NK-92 (cell line): Measurements from ENCODE around the gene TPK1.
"Not testable (repeated sequence)": the region's sequence is repeated elsewhere in the genome, so short reads cannot be mapped to it uniquely, and the experiment has no call there.

Source experiments
- DNase-seq: peaks from one replicate; lab custom pipeline; 2025; ENCODE audit not compliant: unreplicated experiment; lab: John Stamatoyannopoulos, UW

Gene TPK1

DNA sequence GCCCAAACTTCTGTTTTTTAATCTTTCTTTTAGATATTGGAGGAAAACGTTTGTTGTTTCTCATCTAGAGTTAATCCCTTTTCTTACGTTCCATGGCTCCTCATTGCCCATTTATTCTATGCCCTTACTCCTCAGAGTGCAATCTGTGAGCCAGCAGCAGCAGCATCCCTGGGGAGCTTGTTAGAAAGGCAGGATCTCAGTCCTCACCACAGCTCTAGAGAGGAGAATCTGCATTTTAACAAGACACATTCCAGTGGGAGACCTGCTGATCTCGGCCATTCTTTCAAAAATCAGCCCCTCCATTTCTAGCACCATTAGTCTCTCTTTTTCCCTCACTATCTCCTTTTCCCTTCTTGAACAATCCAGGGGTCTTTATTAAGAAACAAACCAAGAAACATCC is 348.0 kb downstream of the TPK1 start:
- no peak for DNase-seq

- DNase-seq, result no peak
These were observed 351.4 kb downstream of the TPK1 start for GRCh38 chr7:144484445-144484844.

- DNase-seq, result no peak
These were observed 352.7 kb downstream of the TPK1 start for GRCh38 chr7:144483189-144483588.

GRCh38 chr7:144481833-144482232 is 354.0 kb downstream of the TPK1 start:
- no peak for DNase-seq

- DNase-seq, result no peak
These were observed 358.5 kb downstream of the TPK1 start for GRCh38 chr7:144477348-144477747.

GRCh38 chr7:144474800-144475615 is 360.8 kb downstream of the TPK1 start:
- DNase-seq, result no peak

- DNase-seq, result no peak
These were observed 361.5 kb downstream of the TPK1 start for GRCh38 chr7:144474363-144474762.

DNA sequence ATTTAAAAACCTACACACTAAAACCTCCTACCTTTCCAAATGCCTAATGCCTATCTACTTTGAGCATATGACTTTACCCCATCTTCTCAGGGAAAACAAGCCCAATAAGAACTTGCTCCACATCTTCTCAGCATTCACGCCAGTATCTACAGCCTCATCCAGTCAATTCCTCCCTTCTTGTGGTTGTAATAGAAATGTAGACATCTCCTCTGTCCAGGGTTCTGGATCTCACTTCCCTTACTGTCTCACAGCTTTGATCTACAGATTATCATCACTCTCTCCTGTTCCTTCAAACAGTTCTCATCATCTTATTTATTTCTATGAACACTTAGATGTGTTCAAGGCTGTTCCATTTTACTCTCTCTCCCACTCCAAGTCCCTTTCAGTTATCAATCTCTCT is 361.9 kb downstream of the TPK1 start:
- DNase-seq, result no peak

DNA sequence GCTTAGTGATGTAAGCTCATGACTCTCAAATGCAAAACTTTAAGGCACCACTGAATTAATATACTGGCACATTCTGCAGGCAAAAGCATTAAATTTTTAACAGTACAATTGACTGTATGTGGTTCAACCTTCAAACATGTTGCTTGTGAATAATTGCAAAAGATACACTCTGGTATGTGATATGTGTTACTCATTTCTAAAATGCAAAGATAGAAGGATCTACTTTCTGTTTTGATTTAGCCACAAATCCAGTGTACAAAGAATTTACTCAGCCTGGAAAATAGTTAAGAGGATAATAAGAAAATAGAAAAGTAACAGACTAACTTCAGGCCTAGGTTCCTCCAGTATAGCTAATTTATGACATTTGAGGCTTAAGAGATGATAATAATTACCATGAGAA is 365.8 kb downstream of the TPK1 start:
- DNase-seq, result no peak

- no peak for DNase-seq
These were observed 366.7 kb downstream of the TPK1 start for GRCh38 chr7:144468990-144469732.

DNA sequence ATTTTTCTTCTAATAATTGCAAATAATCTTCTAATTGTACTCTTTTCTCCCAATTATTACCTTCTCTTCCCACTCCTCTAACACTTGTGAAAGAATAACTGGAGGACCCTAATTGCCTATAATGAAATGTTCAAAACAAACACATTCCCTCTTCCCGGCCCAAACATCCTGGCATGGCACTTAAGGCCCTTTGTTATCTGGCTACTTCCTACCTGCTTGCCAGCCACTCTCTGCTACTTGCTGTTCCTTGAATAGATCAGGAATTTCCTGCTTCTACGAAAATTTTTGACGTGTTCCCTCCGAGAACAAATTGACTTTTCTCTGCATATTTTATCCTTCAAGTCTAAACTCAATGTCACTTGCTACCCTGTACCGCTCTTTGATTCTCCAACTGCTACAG is 376.2 kb downstream of the TPK1 start:
- no peak for DNase-seq

GRCh38 chr7:144455040-144455404 is 380.8 kb downstream of the TPK1 start:
- no peak for DNase-seq

GRCh38 chr7:144454256-144455039 is 381.4 kb downstream of the TPK1 start:
- DNase-seq, result no peak

GRCh38 chr7:144452064-144452463 is 383.8 kb downstream of the TPK1 start:
- DNase-seq, result no peak

- no peak for DNase-seq
These were observed 390.3 kb downstream of the TPK1 start for GRCh38 chr7:144445590-144445989.

- no peak for DNase-seq
These were observed 396.1 kb downstream of the TPK1 start for GRCh38 chr7:144439717-144440205.

- DNase-seq, result no peak
These were observed 397.1 kb downstream of the TPK1 start for GRCh38 chr7:144438759-144439158.

DNA sequence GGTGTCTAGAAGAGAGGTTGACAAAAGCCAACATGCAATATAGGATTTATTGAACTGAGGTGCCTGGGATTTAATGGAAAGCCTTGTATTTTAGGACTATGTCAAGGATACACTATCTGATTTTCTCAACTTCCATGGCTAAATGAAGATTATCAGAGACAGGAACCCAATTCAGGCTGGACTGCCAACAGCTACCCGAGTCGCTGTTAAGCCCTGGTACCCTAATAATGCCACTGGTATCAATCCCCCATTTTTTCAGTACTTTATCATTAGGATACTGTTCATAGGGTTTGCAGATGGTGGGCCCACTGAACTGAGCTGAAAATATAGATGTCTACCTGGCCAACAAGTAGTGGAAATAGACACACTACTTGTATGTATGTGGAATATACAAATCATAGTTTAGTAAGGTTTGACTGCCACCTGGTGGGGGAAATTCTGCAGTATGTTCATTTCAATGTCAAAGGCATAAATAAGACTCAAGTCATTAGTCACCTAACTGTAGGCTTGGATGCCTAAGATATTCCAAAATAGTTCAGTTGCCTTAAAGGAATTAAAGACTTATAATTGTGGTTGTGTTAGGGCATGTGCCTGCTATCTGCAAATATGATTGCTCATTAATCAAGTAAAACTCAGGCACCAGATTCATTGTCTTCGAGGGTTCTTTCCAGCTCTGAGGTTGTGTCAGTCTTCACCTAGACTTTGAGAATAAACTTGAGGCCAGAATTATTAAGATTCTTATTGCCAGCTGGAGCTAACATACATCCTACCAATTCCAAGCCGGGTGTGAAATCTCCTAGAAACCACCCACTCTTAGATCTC is 398.3 kb downstream of the TPK1 start:
- no peak for DNase-seq

DNA sequence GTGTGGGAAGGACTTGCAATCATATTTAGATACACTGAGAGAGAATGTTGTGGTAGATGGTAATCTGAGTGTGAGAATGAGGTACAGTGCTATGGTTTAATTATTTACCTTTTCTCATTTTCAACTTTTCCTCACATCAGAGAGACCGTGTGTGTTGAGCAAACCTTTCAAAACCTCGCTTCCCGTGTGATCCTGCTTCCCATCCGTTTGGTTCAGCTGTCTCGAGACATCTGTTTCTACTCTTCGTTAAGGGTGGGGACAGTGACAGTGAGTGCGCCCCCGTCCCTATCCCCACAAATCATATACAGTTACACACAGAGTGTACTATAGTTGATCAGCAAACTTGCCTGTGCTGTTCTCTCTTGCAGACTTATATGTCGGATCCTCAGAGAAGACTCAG is 399.4 kb downstream of the TPK1 start:
- no peak for DNase-seq

GRCh38 chr7:144428431-144428830 is 407.4 kb downstream of the TPK1 start:
- DNase-seq, result no peak

- not testable (repeated sequence) for DNase-seq
These were observed 408.3 kb downstream of the TPK1 start for GRCh38 chr7:144427539-144427938.
